HG03558 (cell line): Measurements from ENCODE around the gene PGF.

Experiments
- ATAC-seq: cut with Tn5 transposase; IDR thresholded peaks from one replicate; pipeline ENCODE4 v1.9.1; 2021; ENCODE audit warnings: moderate number of reproducible peaks; ENCODE audit not compliant: unreplicated experiment; ENCODE audit errors: extremely low read depth

PGF gene

DNA sequence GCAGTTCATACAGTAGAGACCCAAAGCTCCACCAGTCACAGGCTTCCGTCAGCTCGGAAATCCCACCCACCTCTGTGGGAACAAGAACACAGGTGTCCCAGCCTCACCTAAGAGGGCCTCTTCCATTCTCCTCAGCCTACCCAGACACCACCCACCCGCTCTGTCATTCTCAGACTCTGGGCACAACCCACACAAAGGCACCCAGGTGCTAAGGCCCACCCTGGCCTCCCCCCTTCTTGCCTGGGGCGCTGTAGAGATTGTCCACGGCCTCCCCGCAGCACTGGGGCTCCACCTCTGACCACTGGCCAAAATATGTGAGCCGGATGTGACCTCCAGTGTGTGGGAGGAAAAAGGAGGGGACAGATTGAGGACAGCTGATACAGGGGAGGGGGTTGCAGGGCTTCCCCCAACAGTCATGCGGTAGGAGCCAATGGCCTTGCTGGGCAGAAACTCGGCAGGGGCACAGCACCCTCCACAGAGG lies 46.5 kb downstream of the PGF start:
- no peak for ATAC-seq

DNA sequence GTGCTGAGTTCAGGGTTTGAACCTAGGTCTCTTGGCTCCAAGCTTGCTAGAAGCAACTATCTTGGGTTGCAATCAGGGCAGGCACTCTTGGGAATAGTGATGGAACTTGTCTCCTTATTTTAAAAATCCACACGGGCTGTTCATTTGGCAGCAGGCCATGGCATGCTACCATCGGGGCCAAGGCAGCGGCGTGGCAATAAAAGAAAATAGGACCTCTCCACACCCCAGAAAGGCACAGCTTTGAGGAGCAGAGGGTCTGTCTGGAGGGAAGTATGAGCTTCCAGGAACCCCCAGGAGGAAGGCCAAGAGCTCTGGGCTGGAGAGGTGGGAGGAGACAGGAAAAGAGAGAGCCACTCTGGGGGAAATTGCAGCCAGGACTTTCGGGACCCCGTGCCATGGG lies 47.7 kb downstream of the PGF start:
- no peak for ATAC-seq

- ATAC-seq: no peak
Measured at GRCh38 chr14:74906925-74907521, 48.4 kb downstream of the PGF start.

- ATAC-seq: no peak
Measured at GRCh38 chr14:74905595-74906142, 49.7 kb downstream of the PGF start.

DNA sequence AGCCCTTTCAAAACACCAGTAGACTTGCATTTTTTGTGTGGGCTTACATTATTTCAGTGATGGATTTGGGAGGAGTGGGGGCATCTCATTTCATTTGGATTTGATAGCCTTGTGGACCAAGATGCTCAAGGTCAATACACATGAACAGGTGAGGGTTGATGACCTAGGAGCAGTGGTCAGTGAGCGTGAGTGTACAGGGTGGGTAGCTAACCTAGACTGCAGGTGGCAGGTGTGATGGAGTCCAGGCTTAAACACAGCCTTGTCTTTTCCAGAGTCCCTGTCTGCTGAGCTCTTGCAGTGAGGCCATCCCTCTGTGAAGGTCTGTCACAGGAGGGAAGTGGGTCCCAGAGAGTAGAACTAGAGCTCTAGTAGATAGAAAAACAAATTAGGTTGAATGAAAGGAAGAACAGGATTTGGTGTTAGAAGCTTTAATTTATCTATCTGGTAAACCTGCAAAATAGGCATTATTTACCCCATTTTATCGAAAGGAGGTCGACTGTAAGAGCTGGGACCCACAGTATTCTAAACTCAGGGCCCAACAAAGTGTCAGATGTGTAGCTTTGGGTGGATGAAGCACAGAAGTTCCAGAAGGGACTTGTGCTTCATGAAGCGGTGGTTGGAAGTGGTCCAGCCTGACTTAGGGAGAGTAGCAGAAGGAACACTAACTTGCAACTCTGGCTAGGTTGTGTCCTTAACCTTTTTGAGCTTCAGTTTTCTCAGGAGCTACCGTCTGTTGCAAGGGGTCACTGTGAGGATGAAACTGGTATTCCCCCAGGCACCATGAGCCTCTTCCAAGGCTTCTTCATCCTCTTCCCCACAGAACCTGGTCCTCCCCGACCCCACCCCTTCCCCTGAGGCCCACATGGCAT lies 50.5 kb downstream of the PGF start:
- no peak for ATAC-seq

GRCh38 chr14:74902941-74903705 lies 52.3 kb downstream of the PGF start:
- ATAC-seq: no peak

- no peak for ATAC-seq
Measured at GRCh38 chr14:74898694-74899093, 56.7 kb downstream of the PGF start.

GRCh38 chr14:74898083-74898482 lies 57.3 kb downstream of the PGF start:
- ATAC-seq: no peak

- no peak for ATAC-seq
Measured at GRCh38 chr14:74897642-74898041, 57.8 kb downstream of the PGF start.

GRCh38 chr14:74896400-74896799 lies 59.0 kb downstream of the PGF start:
- no peak for ATAC-seq

- ATAC-seq: no peak
Measured at GRCh38 chr14:74893614-74894091, 61.7 kb downstream of the PGF start.

DNA sequence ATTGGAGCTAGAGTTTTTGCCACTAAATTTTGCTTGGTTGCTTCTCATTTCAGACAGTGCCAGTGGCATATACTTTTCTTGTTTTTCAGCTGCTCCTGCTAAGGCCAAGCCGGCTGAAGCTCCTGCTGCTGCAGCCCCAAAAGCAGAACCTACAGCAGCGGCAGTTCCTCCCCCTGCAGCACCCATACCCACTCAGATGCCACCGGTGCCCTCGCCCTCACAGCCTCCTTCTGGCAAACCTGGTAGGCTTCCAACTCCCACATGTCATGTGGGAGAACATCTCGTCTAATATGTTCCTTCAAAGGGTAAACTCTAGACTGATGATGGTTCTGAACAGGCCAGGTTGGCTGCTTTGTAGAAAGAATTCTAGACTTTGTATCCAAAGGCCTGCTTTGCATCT lies 62.7 kb downstream of the PGF start:
- no peak for ATAC-seq

DNA sequence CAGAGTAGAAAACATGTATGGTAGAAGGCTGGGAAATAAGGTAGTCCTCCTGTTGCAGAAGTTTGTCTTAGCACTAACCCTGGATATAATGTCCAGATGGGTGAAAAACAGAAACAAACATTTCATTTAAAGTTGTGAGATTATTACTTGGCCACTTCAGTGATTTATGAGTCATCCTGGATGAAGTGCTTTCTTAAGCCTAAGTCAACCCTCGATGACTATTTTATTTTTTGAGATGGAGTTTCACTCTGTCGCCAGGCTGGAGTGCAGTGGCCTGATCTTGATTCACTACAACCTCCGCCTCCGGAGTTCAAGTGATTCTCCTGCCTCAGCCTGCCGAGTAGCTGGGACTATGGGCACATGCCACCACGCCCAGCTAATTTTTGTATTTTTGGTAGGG lies 63.5 kb downstream of the PGF start:
- ATAC-seq: no peak
